ENCODE measurements around the gene CTBP1. TPM values are rescaled to one million over a fixed set of nuclear protein-coding genes. Genes with fewer than 3 reads are reported as not detected.

The CTBP1 gene
- polyA plus RNA-seq, 3 donors: 21.3 to 226 (median 42.1) TPM

DNA sequence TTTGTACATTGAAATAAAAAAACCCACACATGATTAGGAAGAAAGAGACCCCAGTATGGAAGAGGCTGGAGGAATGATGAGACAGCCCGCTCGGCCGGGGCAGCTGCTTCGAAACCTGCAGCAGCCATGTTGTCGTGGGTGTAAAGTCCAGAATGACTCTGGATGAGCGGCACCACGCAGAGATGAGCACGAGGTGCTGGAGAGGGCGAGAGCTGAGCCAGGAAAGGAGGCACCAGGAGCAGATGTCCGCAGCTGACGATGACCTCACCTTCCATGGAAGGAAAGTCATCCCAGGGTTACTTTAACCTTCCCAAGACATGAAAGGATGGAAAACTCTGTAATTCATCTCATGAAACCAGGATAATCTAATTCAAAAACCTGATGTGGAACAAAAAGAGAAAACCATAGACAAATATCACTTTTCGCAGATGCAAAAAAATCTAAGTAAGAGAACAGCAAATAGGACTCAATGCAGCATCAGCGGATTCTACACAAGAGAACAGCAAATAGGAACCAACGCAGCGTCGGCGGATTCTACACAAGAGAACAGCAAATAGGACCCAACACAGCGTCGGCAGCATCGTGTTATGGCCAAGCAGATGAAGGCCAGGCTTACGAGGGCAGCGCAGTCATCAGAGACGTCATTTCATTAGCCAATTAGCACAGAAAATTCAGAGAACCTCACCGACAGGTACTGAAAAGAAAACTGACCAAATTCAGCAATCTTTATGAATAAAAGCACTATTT is 50.7 kb downstream of the CTBP1 start:
- no peak overlapping the region for H3K27ac ChIP-seq (ENCODE audit: low read depth in 1 of 2, low read length in 2 of 2)
- WGBS (ENCODE audit: insufficient coverage): 93% methylated on average over 18 of the region's 24 CpGs
- H2AFZ ChIP-seq (ENCODE audit: insufficient read depth, low read depth, low read length, poor library complexity, severe bottlenecking): no peak overlapping the region
- H3K4me1 ChIP-seq (ENCODE audit: control insufficient read depth in 1 of 2, insufficient read depth in 2 of 2, low read length in 2 of 2): peaks cover 28 to 30% of the 10 kb centered on the region in 2 donors
- H4K20me1 ChIP-seq (ENCODE audit: insufficient read depth, low read length): no peaks in the 10 kb centered on the region
- Mint-ChIP-seq H3K4me3 (no peak overlapping the region), H3K9me3 (no peaks in the 10 kb centered on the region), H3K27me3 (ENCODE audit: low read depth in 3 of 3) (peaks cover 0 to 8% (median 2%) of the 10 kb centered on the region in 3 donors), H3K4me1 (peaks cover 28% of the 10 kb centered on the region), H3K36me3 (peaks cover 0 to 2% of the 10 kb centered on the region in 2 donors), H3K27ac (peak overlapping the region in 1 of 7 donors; percentile 43)
- DNase-seq: peak in 1 of 3 donors; percentile 1
- H3K4me2 ChIP-seq (replicated peaks; ENCODE audit: extremely low read depth, low read length, poor library complexity, severe bottlenecking): no peak overlapping the region
- H3K36me3 ChIP-seq (replicated peaks in 1 of 2; ENCODE audit: control insufficient read depth in 1 of 2, insufficient read depth in 2 of 2, low read length in 2 of 2): no peaks in the 10 kb centered on the region
- no peak overlapping the region for H3K4me3 ChIP-seq (replicated peaks in 1 of 3; ENCODE audit: low read depth in 2 of 3, low read length in 3 of 3)
- no peaks in the 10 kb centered on the region for H3K79me2 ChIP-seq (ENCODE audit: insufficient read depth, low read length)
- no peaks in the 10 kb centered on the region for H3K27me3 ChIP-seq (ENCODE audit: control insufficient read depth in 2 of 2, insufficient read depth in 2 of 2, low read length in 2 of 2)
- intact Hi-C loops (cut with micrococcal nuclease): no loop called here
- no peaks in the 10 kb centered on the region for H3K9me3 ChIP-seq (replicated peaks in 1 of 2; ENCODE audit: control insufficient read depth in 1 of 2, insufficient read depth in 1 of 2, low read length in 2 of 2)
- no peak overlapping the region for H3K9ac ChIP-seq (ENCODE audit: insufficient read depth, low read length, poor library complexity, severe bottlenecking)
- TF ChIP-seq, protein P1, sequence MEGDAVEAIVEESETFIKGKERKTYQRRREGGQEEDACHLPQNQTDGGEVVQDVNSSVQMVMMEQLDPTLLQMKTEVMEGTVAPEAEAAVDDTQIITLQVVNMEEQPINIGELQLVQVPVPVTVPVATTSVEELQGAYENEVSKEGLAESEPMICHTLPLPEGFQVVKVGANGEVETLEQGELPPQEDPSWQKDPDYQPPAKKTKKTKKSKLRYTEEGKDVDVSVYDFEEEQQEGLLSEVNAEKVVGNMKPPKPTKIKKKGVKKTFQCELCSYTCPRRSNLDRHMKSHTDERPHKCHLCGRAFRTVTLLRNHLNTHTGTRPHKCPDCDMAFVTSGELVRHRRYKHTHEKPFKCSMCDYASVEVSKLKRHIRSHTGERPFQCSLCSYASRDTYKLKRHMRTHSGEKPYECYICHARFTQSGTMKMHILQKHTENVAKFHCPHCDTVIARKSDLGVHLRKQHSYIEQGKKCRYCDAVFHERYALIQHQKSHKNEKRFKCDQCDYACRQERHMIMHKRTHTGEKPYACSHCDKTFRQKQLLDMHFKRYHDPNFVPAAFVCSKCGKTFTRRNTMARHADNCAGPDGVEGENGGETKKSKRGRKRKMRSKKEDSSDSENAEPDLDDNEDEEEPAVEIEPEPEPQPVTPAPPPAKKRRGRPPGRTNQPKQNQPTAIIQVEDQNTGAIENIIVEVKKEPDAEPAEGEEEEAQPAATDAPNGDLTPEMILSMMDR (IDR thresholded peaks at IDR 0.05): no peak

DNA sequence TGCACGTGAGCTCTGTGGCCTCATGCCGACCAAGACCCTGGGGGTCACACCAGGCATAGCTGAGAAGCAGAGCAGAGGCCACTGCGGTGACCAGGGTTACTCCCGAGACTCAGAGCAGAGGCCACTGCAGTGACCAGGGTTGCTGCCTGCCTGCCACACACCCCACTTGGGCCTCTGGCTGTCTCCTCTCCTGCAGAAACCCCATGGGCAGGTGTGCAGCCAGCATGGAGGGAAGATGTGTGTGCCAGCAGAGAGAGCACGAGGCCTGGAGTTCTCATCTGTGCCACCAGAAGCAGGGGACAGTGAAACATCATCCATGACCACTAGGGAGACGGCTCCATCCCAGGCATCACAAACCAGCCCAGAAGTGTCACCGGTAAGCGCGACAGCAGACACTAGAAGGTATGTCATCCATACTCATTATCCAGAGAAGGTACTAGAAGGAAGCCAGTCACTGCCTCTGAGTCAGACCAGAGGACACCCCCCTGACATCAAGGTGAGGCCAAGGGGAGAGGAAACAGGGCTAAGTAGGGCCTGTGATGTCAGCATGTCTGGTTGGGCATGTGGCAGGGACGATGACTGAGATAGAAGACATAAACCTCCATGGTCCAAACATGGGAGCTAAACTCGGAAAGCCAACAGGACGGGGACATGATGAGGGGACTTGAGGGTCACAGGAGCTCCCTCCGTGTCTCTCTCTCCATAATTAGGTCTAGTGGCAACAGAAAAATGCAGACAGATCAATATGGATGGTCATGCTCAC is 52.3 kb downstream of the CTBP1 start:
- Histone ChIP-seq H3K4me3 (replicated peaks in 1 of 3; ENCODE audit: low read depth in 2 of 3, low read length in 3 of 3) (no peak overlapping the region), H3K4me2 (replicated peaks; ENCODE audit: extremely low read depth, low read length, poor library complexity, severe bottlenecking) (no peak overlapping the region), H2AFZ (ENCODE audit: insufficient read depth, low read depth, low read length, poor library complexity, severe bottlenecking) (no peak overlapping the region), H3K9me3 (replicated peaks in 1 of 2; ENCODE audit: control insufficient read depth in 1 of 2, insufficient read depth in 1 of 2, low read length in 2 of 2) (no peaks in the 10 kb centered on the region), H3K27me3 (ENCODE audit: control insufficient read depth in 2 of 2, insufficient read depth in 2 of 2, low read length in 2 of 2) (no peaks in the 10 kb centered on the region), H3K27ac (ENCODE audit: low read depth in 1 of 2, low read length in 2 of 2) (no peak overlapping the region), H3K36me3 (replicated peaks in 1 of 2; ENCODE audit: control insufficient read depth in 1 of 2, insufficient read depth in 2 of 2, low read length in 2 of 2) (no peaks in the 10 kb centered on the region), H4K20me1 (ENCODE audit: insufficient read depth, low read length) (no peaks in the 10 kb centered on the region), H3K79me2 (ENCODE audit: insufficient read depth, low read length) (no peaks in the 10 kb centered on the region), H3K4me1 (ENCODE audit: control insufficient read depth in 1 of 2, insufficient read depth in 2 of 2, low read length in 2 of 2) (peaks cover 15% of the 10 kb centered on the region in 2 donors), H3K9ac (ENCODE audit: insufficient read depth, low read length, poor library complexity, severe bottlenecking) (no peak overlapping the region)
- H3K9me3 Mint-ChIP-seq: no peaks in the 10 kb centered on the region
- TF ChIP-seq, protein P1 (IDR thresholded peaks at IDR 0.05): no peak
- peaks cover 0 to 5% (median 2%) of the 10 kb centered on the region in 3 donors for H3K27me3 Mint-ChIP-seq (ENCODE audit: low read depth in 3 of 3)
- H3K36me3 Mint-ChIP-seq: peaks cover 0 to 2% of the 10 kb centered on the region in 2 donors
- H3K27ac Mint-ChIP-seq: no peak overlapping the region
- WGBS (ENCODE audit: insufficient coverage): 94% methylated on average over 9 of the region's 13 CpGs
- peak in 1 of 3 donors; percentile 2 for DNase-seq
- intact Hi-C loops (cut with micrococcal nuclease): no loop called here
- H3K4me1 Mint-ChIP-seq: peaks cover 15% of the 10 kb centered on the region
- H3K4me3 Mint-ChIP-seq: no peak overlapping the region
